Fibroblast of lung (primary cell): ENCODE data around the gene BACE1. TPM values are rescaled to one million over a fixed set of nuclear protein-coding genes. Genes with fewer than 3 reads are reported as not detected.
A peak's percentile ranks its signal among the peaks of the same experiment; 100 is the strongest.

Experiments
- DNase-seq, 2 donors: peaks; one replicate each; pipeline versions ENCODE4 v3.0.0 to v3.0.0-alpha.2; 2010; ENCODE audit warnings: low read depth in 2 of 2
- H2AFZ ChIP-seq: 2 replicates; pipeline ENCODE4 v1.5.1; 2012; ENCODE audit warnings: low read length, control low read depth, inconsistent platforms
- H3K27ac ChIP-seq: 2 replicates; pipeline ENCODE4 v1.5.1; 2011; ENCODE audit warnings: low read length, control low read depth; ENCODE audit not compliant: insufficient read depth
- H3K27me3 ChIP-seq: 2 replicates; pipeline ENCODE4 v1.5.1; 2011; ENCODE audit warnings: mild to moderate bottlenecking, low read length; ENCODE audit not compliant: control insufficient read depth, insufficient read depth
- H3K36me3 ChIP-seq: 2 replicates; pipeline ENCODE4 v1.5.1; 2011; ENCODE audit warnings: low read length; ENCODE audit not compliant: control insufficient read depth, insufficient read depth
- H3K4me1 ChIP-seq: 2 replicates; pipeline ENCODE4 v1.5.1; 2011; ENCODE audit warnings: low read length; ENCODE audit not compliant: control insufficient read depth, insufficient read depth; ENCODE audit errors: extremely low read depth
- H3K4me2 ChIP-seq: 2 replicates; pipeline ENCODE4 v1.5.1; 2011; ENCODE audit warnings: low read length, control low read depth; ENCODE audit not compliant: insufficient read depth; ENCODE audit errors: extremely low read depth
- H3K4me3 ChIP-seq, 4 experiments: fragments of 200-600 bp in 1 of 4; sonication (generic) in 1 of 4; replicated peaks in 1 of 4; 2 replicates each; pipeline ENCODE4 v1.5.1; 2011 to 2016; ENCODE audit warnings: low read length in 4 of 4, low read depth in 3 of 4, mild to moderate bottlenecking in 3 of 4, control low read depth in 2 of 4, inconsistent platforms in 1 of 4, mixed read lengths in 1 of 4; ENCODE audit not compliant: insufficient read depth in 1 of 4; ENCODE audit errors: control extremely low read depth in 1 of 4
- H3K79me2 ChIP-seq: 2 replicates; pipeline ENCODE4 v1.5.1; 2012; ENCODE audit warnings: mild to moderate bottlenecking, low read length, inconsistent platforms; ENCODE audit not compliant: control insufficient read depth, insufficient read depth
- H3K9ac ChIP-seq: 2 replicates; pipeline ENCODE4 v1.5.1; 2011; ENCODE audit warnings: mild to moderate bottlenecking, low read length, control low read depth; ENCODE audit not compliant: insufficient read depth
- H3K9me3 ChIP-seq: 2 replicates; pipeline ENCODE4 v1.5.1; 2012; ENCODE audit warnings: low read depth, low read length; ENCODE audit not compliant: control insufficient read depth, insufficient read depth
- H4K20me1 ChIP-seq: 2 replicates; pipeline ENCODE4 v1.5.1; 2011; ENCODE audit warnings: low read length; ENCODE audit not compliant: control insufficient read depth, insufficient read depth; ENCODE audit errors: extremely low read depth
- EZH2 ChIP-seq: IDR thresholded peaks from 2 replicates; pipeline ENCODE4 v1.5.1; 2012; ENCODE audit warnings: low read length, control low read depth, mild to moderate bottlenecking; ENCODE audit errors: missing control alignments
- polyA plus RNA-seq, 2 donors: library from polyadenylated mRNA; depleted of rRNA in 1 of 2; stranded (reverse) in 1 of 2; unstranded in 1 of 2; fragments of >200 nt; gene quantifications; 2 replicates each; pipeline ENCODE4 v1.2.1, GENCODE V29; 2011 to 2012; ENCODE audit warnings: missing spikeins in 1 of 2
- total RNA-seq: library from RNA; depleted of rRNA; stranded (reverse); fragments of >200 nt; gene quantifications from 2 replicates; pipeline ENCODE4 v1.2.1, GENCODE V29; 2014
- TF ChIP-seq, protein P1 (sequence below), 2 donors: IDR thresholded peaks in 1 of 2; conservative IDR thresholded peaks in 1 of 2; 1 replicate in 1 of 2; 2 replicates in 1 of 2; pipeline ENCODE4 v1.5.1; 2011 to 2012; ENCODE audit warnings: low read length in 2 of 2, control low read depth in 1 of 2, inconsistent platforms in 1 of 2, low read depth in 1 of 2, mild to moderate bottlenecking in 1 of 2

Gene BACE1
- total and polyA plus RNA-seq, 2 donors (not counting 1 experiment from before 2014, with no cell fraction given) = 23.1 to 62.7 TPM

GRCh38 chr11:117319214-117319840 lies 3.3 kb upstream of the BACE1 start:
- no peaks in the 10 kb centered on the region for H4K20me1 ChIP-seq
- H3K4me1 ChIP-seq = peaks cover 7% of the 10 kb centered on the region
- no peak overlapping the region for H2AFZ ChIP-seq
- no peak overlapping the region for H3K4me2 ChIP-seq
- no peak overlapping the region for H3K9ac ChIP-seq
- H3K4me3 ChIP-seq = no peak overlapping the region
- H3K27me3 ChIP-seq = no peaks in the 10 kb centered on the region
- no peak for TF ChIP-seq EZH2
- TF ChIP-seq, protein P1, sequence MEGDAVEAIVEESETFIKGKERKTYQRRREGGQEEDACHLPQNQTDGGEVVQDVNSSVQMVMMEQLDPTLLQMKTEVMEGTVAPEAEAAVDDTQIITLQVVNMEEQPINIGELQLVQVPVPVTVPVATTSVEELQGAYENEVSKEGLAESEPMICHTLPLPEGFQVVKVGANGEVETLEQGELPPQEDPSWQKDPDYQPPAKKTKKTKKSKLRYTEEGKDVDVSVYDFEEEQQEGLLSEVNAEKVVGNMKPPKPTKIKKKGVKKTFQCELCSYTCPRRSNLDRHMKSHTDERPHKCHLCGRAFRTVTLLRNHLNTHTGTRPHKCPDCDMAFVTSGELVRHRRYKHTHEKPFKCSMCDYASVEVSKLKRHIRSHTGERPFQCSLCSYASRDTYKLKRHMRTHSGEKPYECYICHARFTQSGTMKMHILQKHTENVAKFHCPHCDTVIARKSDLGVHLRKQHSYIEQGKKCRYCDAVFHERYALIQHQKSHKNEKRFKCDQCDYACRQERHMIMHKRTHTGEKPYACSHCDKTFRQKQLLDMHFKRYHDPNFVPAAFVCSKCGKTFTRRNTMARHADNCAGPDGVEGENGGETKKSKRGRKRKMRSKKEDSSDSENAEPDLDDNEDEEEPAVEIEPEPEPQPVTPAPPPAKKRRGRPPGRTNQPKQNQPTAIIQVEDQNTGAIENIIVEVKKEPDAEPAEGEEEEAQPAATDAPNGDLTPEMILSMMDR (conservative IDR thresholded peaks at IDR 0.05 in 1 of 2, IDR thresholded peaks at IDR 0.05 in 1 of 2; ENCODE audit: low read depth in 1 of 2, low read length in 2 of 2) = no peak
- H3K79me2 ChIP-seq = peaks cover 10% of the 10 kb centered on the region
- peak; percentile 53 to 80 for DNase-seq
- no peaks in the 10 kb centered on the region for H3K9me3 ChIP-seq
- no peak overlapping the region for H3K27ac ChIP-seq
- H3K36me3 ChIP-seq = no peaks in the 10 kb centered on the region

GRCh38 chr11:117318738-117319137 lies 2.7 kb upstream of the BACE1 start:
- Histone ChIP-seq H3K36me3 (no peaks in the 10 kb centered on the region), H2AFZ (no peak overlapping the region), H3K27ac (no peak overlapping the region)

GRCh38 chr11:117315285-117316196 lies 515 bp downstream of the BACE1 start:
- peak overlapping the region; percentile 73 for H3K9ac ChIP-seq
- peak overlapping the region; percentile 81 to 87 (median 82) for H3K4me3 ChIP-seq
- H3K27ac ChIP-seq = peak overlapping the region; percentile 51
- H3K4me1 ChIP-seq = peaks cover 8% of the 10 kb centered on the region
- H3K27me3 ChIP-seq = no peaks in the 10 kb centered on the region
- H3K9me3 ChIP-seq = no peaks in the 10 kb centered on the region
- TF ChIP-seq, protein P1 (conservative IDR thresholded peaks at IDR 0.05 in 1 of 2, IDR thresholded peaks at IDR 0.05 in 1 of 2; ENCODE audit: low read depth in 1 of 2, low read length in 2 of 2) = no peak
- TF ChIP-seq EZH2 = no peak
- DNase-seq = peak in 1 of 2 donors; percentile 10
- peak overlapping the region; percentile 93 for H3K4me2 ChIP-seq
- peaks cover 17% of the 10 kb centered on the region for H3K79me2 ChIP-seq
- no peaks in the 10 kb centered on the region for H4K20me1 ChIP-seq
- peak overlapping the region; percentile 98 for H2AFZ ChIP-seq
- H3K36me3 ChIP-seq = no peaks in the 10 kb centered on the region

More at GRCh38 chr11:117318738-117319137, 2.7 kb upstream of the BACE1 start:
- TF ChIP-seq, protein P1 (conservative IDR thresholded peaks at IDR 0.05 in 1 of 2, IDR thresholded peaks at IDR 0.05 in 1 of 2; ENCODE audit: low read depth in 1 of 2, low read length in 2 of 2) = no peak
- TF ChIP-seq EZH2 = no peak
- H3K79me2 ChIP-seq = peaks cover 15% of the 10 kb centered on the region
- no peak overlapping the region for H3K4me3 ChIP-seq
- no peak overlapping the region for H3K9ac ChIP-seq
- no peaks in the 10 kb centered on the region for H3K27me3 ChIP-seq
- H3K9me3 ChIP-seq = no peaks in the 10 kb centered on the region
- peaks cover 8% of the 10 kb centered on the region for H3K4me1 ChIP-seq
- no peak for DNase-seq
- H3K4me2 ChIP-seq = no peak overlapping the region
- H4K20me1 ChIP-seq = no peaks in the 10 kb centered on the region
